Measurements from ENCODE around the gene PBXIP1. TPM values are rescaled to one million over a fixed set of nuclear protein-coding genes. Genes with fewer than 3 reads are reported as not detected.
"Not testable (repeated sequence)": the region's sequence is repeated elsewhere in the genome, so short reads cannot be mapped to it uniquely, and the experiment has no call there.

PBXIP1 gene
- polyA plus RNA-seq, 12 donors, result 74.1 to 186 (median 153) TPM; not detected in 1

GRCh38 chr1:154938604-154939399 is 17.1 kb downstream of the PBXIP1 start:
- no peak for DNase-seq

- DNase-seq, result no peak
Observed at GRCh38 chr1:154937988-154938386, 17.9 kb downstream of the PBXIP1 start.

- DNase-seq, result peak; percentile 97
Observed at GRCh38 chr1:154937085-154937987, 18.6 kb downstream of the PBXIP1 start.

GRCh38 chr1:154936555-154937084 is 19.3 kb downstream of the PBXIP1 start, which contains the start of gene PMVK:
Gene PMVK, minus strand, starts transcription at chr1:154936719. Its CDS starts 34 bp downstream, at chr1:154936685.
- peak; percentile 97 for DNase-seq

GRCh38 chr1:154935749-154936554 is 19.9 kb downstream of the PBXIP1 start:
- no peak for DNase-seq

GRCh38 chr1:154934358-154934948 is 21.4 kb downstream of the PBXIP1 start:
- no peak for DNase-seq

GRCh38 chr1:154931940-154932487 is 23.9 kb downstream of the PBXIP1 start:
- DNase-seq, result no peak

GRCh38 chr1:154926201-154926600 is 29.7 kb downstream of the PBXIP1 start:
- DNase-seq, result no peak

GRCh38 chr1:154925335-154926170 is 30.3 kb downstream of the PBXIP1 start:
- no peak for DNase-seq

GRCh38 chr1:154923695-154924094 is 32.2 kb downstream of the PBXIP1 start:
- no peak for DNase-seq

GRCh38 chr1:154913273-154913672 is 42.6 kb downstream of the PBXIP1 start:
- no peak for DNase-seq

GRCh38 chr1:154912755-154913154 is 43.1 kb downstream of the PBXIP1 start:
- no peak for DNase-seq

GRCh38 chr1:154911691-154912550 is 44.0 kb downstream of the PBXIP1 start:
- DNase-seq, result no peak

GRCh38 chr1:154910851-154911250 is 45.0 kb downstream of the PBXIP1 start:
- DNase-seq, result no peak

GRCh38 chr1:154908937-154909336 is 47.0 kb downstream of the PBXIP1 start:
- DNase-seq, result no peak

- DNase-seq, result not testable (repeated sequence)
Observed at GRCh38 chr1:154908129-154908528, 47.8 kb downstream of the PBXIP1 start.

GRCh38 chr1:154906621-154907081 is 49.2 kb downstream of the PBXIP1 start:
- no peak for DNase-seq

- DNase-seq, result no peak
Observed at GRCh38 chr1:154902938-154903566, 52.8 kb downstream of the PBXIP1 start.

Data from muscle of arm (tissue), 12 donors.